ENCODE data around the gene SLC25A38. TPM values are rescaled to one million over a fixed set of nuclear protein-coding genes. Genes with fewer than 3 reads are reported as not detected.

The SLC25A38 gene
- total RNA-seq, 1 experiment from 2014 or later, result 26.1 TPM

GRCh38 chr3:39433642-39434041 lies 50.5 kb downstream of the SLC25A38 start:
- peak; percentile 70 for DNase-seq (ENCODE audit: low read depth)

- peak; percentile 83 for DNase-seq (ENCODE audit: low read depth)
These were observed 51.4 kb downstream of the SLC25A38 start for GRCh38 chr3:39434574-39434973.

GRCh38 chr3:39435006-39435748 lies 52.0 kb downstream of the SLC25A38 start:
- DNase-seq (ENCODE audit: low read depth), result peak; percentile 16

GRCh38 chr3:39438880-39439279 lies 55.7 kb downstream of the SLC25A38 start:
- DNase-seq (ENCODE audit: low read depth), result no peak

- DNase-seq (ENCODE audit: low read depth), result no peak
These were observed 57.1 kb downstream of the SLC25A38 start for GRCh38 chr3:39440316-39440715.

- no peak for DNase-seq (ENCODE audit: low read depth)
These were observed 60.4 kb downstream of the SLC25A38 start for GRCh38 chr3:39443530-39443929.

GRCh38 chr3:39445927-39446326 lies 62.8 kb downstream of the SLC25A38 start:
- DNase-seq (ENCODE audit: low read depth), result no peak

- no peak for DNase-seq (ENCODE audit: low read depth)
These were observed 63.3 kb downstream of the SLC25A38 start for GRCh38 chr3:39446444-39446843.

Other genes with a start within 250 kb of the SLC25A38 start
- gene CSRNP1, start 229.8 kb upstream of the SLC25A38 start, total RNA-seq (2014; rRNA removed; shearing (Covaris generic)), result 7.4 and 8.2 TPM in 2 replicates
- 0.12 TPM in 1 of 2 replicates, not detected in the other for gene XIRP1, start 190.8 kb upstream of the SLC25A38 start, total RNA-seq (2014; rRNA removed; shearing (Covaris generic))
- under 0.01 TPM in 1 of 2 replicates, not detected in the other for gene CX3CR1, start 103.3 kb upstream of the SLC25A38 start, total RNA-seq (2014; rRNA removed; shearing (Covaris generic))
- not detected in 2 replicates for gene CCR8, start 53.7 kb upstream of the SLC25A38 start, total RNA-seq (2014; rRNA removed; shearing (Covaris generic))
- 2,327 and 2,841 TPM in 2 replicates for gene RPSA, start 23.4 kb downstream of the SLC25A38 start, total RNA-seq (2014; rRNA removed; shearing (Covaris generic))
- gene MOBP, start 84.3 kb downstream of the SLC25A38 start, total RNA-seq (2014; rRNA removed; shearing (Covaris generic)), result not detected in 2 replicates